Cerebellar nuclear complex (tissue), 1 donor: ENCODE results near the gene DCAF6.

Experiments
- DNase-seq, 2 experiments: peaks; one replicate each; lab custom pipeline; 2025; lab: John Stamatoyannopoulos, UW

Gene DCAF6

GRCh38 chr1:167957710-167958109 is 21.2 kb downstream of the DCAF6 start:
- no peak for DNase-seq

GRCh38 chr1:167964646-167965045 is 28.2 kb downstream of the DCAF6 start:
- no peak for DNase-seq

DNA sequence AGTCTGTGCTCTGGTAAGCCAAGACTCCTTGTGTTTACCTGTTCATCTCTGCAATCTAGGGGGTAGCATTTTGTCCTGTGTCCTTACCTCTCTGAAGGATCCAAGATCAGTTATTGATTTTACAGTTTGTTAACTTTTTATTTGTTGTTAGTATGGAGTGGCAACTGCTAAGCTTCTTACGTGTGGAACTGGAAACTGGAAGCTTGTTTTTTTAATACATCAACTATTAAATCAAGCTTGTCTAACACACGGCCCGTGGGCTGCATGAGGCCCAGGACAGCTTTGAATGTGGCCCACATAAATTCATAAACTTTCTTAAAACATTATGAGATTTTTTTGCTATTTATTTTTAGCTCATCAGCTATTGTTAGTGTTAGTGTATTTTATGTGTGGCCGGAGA is 29.6 kb downstream of the DCAF6 start:
- DNase-seq = no peak

GRCh38 chr1:167968569-167968968 is 32.1 kb downstream of the DCAF6 start:
- no peak for DNase-seq

GRCh38 chr1:167973832-167974231 is 37.3 kb downstream of the DCAF6 start:
- no peak for DNase-seq

GRCh38 chr1:167974698-167975097 is 38.2 kb downstream of the DCAF6 start:
- no peak for DNase-seq

DNA sequence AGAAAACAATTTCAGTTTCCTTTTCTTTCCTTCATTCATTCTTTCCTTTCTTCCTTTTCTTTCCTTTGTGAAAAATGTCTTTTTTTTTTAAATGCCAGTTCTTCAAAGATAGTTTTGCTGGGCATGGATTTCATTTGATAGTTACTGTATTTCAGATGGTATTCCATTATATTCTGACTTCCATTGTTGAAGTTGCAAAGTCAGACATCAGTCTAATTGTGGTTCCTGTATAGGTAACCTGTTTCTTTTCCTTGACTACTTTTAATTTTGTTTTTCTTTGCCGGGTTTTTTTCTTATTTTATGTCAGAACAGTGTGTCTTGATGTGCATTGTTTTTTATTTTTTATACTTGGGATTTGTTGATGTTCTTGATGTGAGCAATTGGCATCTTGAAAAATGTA is 40.8 kb downstream of the DCAF6 start:
- no peak for DNase-seq

DNA sequence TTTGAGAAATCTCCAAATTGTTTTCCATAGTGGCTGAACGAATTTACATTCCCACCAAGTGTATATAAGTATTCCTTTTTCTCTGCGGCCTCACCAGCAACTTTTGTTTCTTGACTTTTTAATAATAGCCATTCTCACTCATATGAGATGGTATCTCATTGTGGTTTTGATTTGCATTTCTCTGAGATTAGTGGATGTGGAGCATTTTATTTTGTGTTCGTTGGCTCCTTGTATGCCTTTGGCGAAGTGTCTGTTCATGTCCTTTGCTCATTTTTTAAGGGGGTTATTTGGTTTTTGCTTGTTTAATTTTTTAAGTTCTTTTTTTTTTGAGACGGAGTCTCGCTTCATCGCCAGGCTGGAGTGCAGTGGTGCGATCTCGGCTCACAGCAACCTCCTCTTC is 45.5 kb downstream of the DCAF6 start:
- no peak for DNase-seq

DNA sequence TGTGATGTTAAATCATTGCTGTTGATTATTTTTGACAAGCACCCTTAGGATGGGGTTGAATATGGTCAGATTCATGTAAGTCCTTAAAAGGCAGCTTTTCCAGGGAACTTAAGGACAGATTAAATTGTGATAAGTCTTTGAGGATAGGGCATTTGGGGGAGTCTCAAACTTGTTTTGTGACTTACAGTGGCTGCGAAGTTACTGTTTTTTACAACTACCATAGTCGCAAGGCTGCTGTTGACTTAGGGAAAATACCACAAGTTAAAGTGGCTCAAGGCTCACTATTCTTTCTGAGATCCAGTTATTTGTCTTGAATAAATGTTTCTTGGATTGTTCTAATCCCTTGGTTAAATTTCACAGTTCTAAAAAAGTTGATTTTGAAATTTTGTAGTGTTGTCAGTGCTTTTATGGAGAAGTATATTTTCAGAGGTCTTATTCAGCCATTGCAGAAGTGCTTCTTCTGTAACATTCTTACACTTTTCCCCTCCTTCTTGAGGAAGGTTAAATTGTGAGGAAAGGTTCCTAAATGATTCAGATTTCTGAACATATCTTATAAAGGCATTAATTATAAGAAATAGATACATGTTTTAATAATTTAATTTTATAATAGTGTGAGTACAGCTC is 47.4 kb downstream of the DCAF6 start:
- no peak for DNase-seq

DNA sequence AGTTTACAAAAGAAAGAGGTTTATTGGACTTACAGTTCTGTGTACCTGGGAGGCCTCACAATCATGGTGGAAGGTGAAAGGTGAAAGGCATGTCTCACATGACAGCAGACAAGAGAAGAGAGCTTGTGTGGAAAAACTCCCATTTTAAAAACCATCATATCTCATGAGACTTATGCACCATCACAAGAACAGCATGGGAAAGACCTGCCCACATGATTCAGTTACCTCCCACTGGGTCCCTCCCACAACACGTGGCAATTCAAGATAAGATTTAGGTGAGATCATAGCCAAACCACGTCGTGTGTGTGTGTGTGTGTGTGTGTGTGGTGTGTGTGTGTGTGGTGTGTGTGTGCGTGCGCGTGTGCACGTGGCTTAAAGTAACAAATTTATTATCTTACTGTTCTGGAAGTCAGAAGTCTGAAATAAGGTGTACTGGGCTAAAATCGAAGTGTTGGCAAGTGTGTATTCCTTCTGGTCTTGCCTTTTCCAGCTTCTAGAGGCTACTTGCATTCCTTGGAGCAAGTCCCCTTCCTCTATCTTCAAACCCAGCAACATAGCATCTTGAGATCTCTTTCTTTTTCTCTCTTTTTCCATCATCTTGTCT is 48.5 kb downstream of the DCAF6 start:
- no peak for DNase-seq

GRCh38 chr1:167987174-167987573 is 50.7 kb downstream of the DCAF6 start:
- DNase-seq = no peak

GRCh38 chr1:167991546-167991945 is 55.1 kb downstream of the DCAF6 start:
- DNase-seq = no peak

DNA sequence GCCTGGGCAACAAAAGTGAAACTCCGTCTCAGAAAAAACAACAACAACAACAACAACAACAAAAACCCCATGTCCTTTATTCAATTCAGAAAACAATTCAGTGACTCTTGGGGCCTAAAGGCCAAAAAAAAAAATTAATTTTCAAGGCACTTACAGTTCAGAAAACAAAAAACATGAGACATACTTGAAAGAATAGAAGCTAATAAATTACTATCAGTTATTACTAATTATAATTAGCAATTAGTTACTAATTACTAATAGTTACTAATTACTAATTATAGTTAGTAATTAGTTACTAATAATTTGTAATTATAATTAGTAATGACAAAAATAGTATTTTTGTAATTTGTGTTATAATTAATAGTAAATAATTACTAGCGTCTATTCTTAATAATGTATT is 57.2 kb downstream of the DCAF6 start:
- DNase-seq = no peak

- no peak for DNase-seq
These were observed 58.1 kb downstream of the DCAF6 start for GRCh38 chr1:167994560-167994959.

DNA sequence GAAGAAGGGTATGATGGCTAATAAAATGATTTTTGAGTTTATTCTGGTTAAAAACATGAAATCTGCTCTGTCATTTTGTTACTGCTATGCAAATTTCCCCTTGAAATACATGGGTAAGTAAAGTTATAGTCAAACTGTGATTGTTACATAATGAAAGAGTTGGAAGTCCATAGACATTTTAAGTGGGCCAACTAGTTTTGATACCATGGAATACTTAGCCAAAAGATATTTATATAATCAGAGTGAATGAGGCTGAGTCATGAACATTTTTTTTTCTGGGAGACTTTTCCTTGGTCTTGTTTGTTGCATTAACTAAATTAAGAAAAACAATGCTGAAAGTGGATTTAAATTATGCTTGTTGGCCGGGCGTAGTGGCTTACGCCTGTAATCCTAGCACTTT is 58.6 kb downstream of the DCAF6 start:
- no peak for DNase-seq

DNA sequence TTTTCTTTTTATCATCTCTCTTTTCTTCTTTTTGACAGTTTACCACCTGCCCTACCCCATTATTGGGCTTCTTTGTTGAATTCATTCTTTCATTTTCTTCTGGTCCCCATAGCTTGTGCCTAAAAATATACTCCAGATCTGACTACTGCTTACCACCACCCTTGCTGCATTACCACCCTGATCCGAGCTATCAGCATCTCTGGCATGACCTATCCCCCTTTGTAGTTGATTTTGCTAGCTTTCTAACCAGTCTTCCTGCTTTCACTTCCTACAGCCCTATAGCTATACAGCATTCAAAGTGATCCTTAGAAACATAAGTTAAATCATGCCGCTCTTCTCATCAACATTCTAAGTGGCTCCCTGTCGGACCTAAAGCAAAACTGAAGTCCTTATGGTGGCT is 59.8 kb downstream of the DCAF6 start:
- DNase-seq = no peak

- DNase-seq = no peak
These were observed 60.6 kb downstream of the DCAF6 start for GRCh38 chr1:167997037-167997575.

- no peak for DNase-seq
These were observed 63.4 kb downstream of the DCAF6 start for GRCh38 chr1:167999877-168000276.

DNA sequence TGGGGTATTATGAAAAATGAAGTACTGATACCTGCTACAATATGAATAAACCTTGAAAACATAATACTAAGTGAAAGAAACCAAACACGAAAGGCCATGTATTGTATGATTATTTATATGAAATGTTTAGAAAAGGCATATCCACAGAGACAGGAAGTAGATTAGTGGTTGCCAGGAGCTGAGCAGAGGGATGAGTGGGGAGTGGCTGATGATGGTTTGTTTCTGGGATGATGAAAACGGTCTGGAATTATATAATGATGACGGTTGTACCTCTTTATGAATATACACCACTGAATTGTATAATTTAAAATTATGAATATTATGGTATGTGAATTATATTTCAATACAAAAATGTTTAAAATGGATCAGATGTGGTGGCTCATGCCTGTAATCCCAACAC is 64.2 kb downstream of the DCAF6 start:
- no peak for DNase-seq

DNA sequence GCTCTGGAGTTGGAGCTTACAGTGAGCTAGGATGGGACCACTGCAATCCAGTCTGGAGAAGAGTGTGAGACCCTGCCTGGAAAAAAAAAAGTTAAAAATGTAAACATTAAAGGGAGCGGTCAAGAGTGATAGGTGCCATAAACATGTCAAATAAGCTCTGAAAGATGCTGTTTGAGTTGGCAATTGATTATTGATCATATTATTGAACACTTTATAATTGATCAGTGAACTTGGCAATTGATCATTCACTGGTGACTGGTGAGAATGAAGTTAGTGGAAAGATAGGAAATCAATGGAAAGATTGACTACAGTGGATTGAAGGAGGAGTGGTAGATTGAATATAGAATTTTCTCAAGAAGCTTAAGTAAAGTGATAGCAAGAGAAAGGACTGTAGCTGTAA is 64.7 kb downstream of the DCAF6 start:
- no peak for DNase-seq

- DNase-seq = no peak
These were observed 68.0 kb downstream of the DCAF6 start for GRCh38 chr1:168004531-168004930.

- DNase-seq = no peak
These were observed 69.0 kb downstream of the DCAF6 start for GRCh38 chr1:168005529-168005928.

GRCh38 chr1:168007691-168008090 is 71.2 kb downstream of the DCAF6 start:
- DNase-seq = no peak

- no peak for DNase-seq
These were observed 72.1 kb downstream of the DCAF6 start for GRCh38 chr1:168008595-168008994.
